Spleen (tissue), 11 donors: ENCODE measurements around the gene PPM1H. TPM values are rescaled to one million over a fixed set of nuclear protein-coding genes. Genes with fewer than 3 reads are reported as not detected.
A peak's percentile ranks its signal among the peaks of the same experiment; 100 is the strongest.

Experiments used
- DNase-seq: peaks from one replicate; pipeline ENCODE4 v3.0.0-alpha.2; 2020
- H3K27ac ChIP-seq, 8 donors: fragments of 200-600 bp; sonication (generic) in 7 of 8; 1 replicate in 4 of 8; 2 replicates in 4 of 8; pipeline versions ENCODE4 v1.5.0 to v1.8.0; 2016 to 2021; ENCODE audit warnings: inconsistent platforms in 4 of 8, mild to moderate bottlenecking in 4 of 8, moderate library complexity in 1 of 8
- H3K27me3 ChIP-seq, 7 donors: fragments of 200-600 bp; sonication (generic) in 6 of 7; replicated peaks in 1 of 7; 1 replicate in 4 of 7; 2 replicates in 3 of 7; pipeline versions ENCODE4 v1.5.0 to v1.8.0; 2016 to 2021; ENCODE audit warnings: inconsistent platforms in 3 of 7, mild to moderate bottlenecking in 1 of 7
- H3K36me3 ChIP-seq, 6 donors: fragments of 200-600 bp; sonication (generic) in 5 of 6; 1 replicate in 4 of 6; 2 replicates in 2 of 6; pipeline versions ENCODE4 v1.5.0 to v1.8.0; 2016 to 2021; ENCODE audit warnings: inconsistent platforms in 2 of 6
- H3K4me1 ChIP-seq, 6 donors: fragments of 200-600 bp; sonication (generic) in 5 of 6; 1 replicate in 3 of 6; 2 replicates in 3 of 6; pipeline versions ENCODE4 v1.5.0 to v1.8.0; 2016 to 2021; ENCODE audit warnings: inconsistent platforms in 3 of 6
- H3K4me3 ChIP-seq, 8 donors: fragments of 200-600 bp; sonication (generic) in 7 of 8; 1 replicate in 4 of 8; 2 replicates in 4 of 8; pipeline versions ENCODE4 v1.5.0 to v1.8.0; 2016 to 2021; ENCODE audit warnings: inconsistent platforms in 4 of 8, mild to moderate bottlenecking in 4 of 8, moderate library complexity in 2 of 8
- H3K9me3 ChIP-seq, 8 donors: fragments of 200-600 bp; sonication (generic) in 7 of 8; 1 replicate in 4 of 8; 2 replicates in 4 of 8; pipeline versions ENCODE4 v1.5.0 to v1.8.0; 2016 to 2021; ENCODE audit warnings: inconsistent platforms in 4 of 8
- POLR2A ChIP-seq, 3 donors: fragments of 450-650 bp; IDR thresholded peaks; one replicate each; pipeline ENCODE4 v1.5.1; 2017; ENCODE audit warnings: antibody characterized with exemption in 3 of 3, mild to moderate bottlenecking in 1 of 3
- POLR2AphosphoS5 ChIP-seq, 3 donors: sonication (generic); formaldehyde crosslinking; IDR thresholded peaks; one replicate each; pipeline ENCODE4 v1.5.1; 2017; ENCODE audit warnings: antibody characterized with exemption in 3 of 3
- whole genome bisulfite sequencing, 5 donors: extraction: QIAGEN DNeasy Blood & Tissue Kit in 3 of 5; methylation state at CpG; one replicate each; pipeline versions ENCODE4 v1.1.5 to v1.1.7; 2013 to 2018; 5-methylcytosine and 5-hydroxymethylcytosine counted together
- intact Hi-C: fragments of 100-400 bp; cut with DNase I; formaldehyde crosslinking; loops from one replicate; pipeline ENCODE4 v1.15.0; 2023; ENCODE audit warnings: low total_unique reads
- polyA plus RNA-seq, 3 donors: library from polyadenylated mRNA; stranded (reverse); fragments of 200-250 nt; gene quantifications; one replicate each; pipeline ENCODE4 v1.2.1, GENCODE V29; 2013
- total RNA-seq, 7 donors: library from RNA; depleted of rRNA in 3 of 7; stranded (reverse); fragments of >200 nt in 3 of 7; fragmentation: NEBNext Ultra II Directional in 4 of 7; extraction: Animal tissue kit (Norgen Biotek cat#: 25700) in 4 of 7; gene quantifications; one replicate each; pipeline versions ENCODE4 v1.1.0 to v1.2.1, GENCODE V29; 2016 to 2021
- TF ChIP-seq, protein P1 (sequence below), 11 experiments: fragments of 200-600 bp in 7 of 11; fragments of 450-650 bp in 4 of 11; sonication (generic) in 4 of 11; IDR thresholded peaks in 8 of 11; conservative IDR thresholded peaks in 3 of 11; 1 replicate in 7 of 11; 2 replicates in 4 of 11; pipeline versions ENCODE4 v1.4.0 to v1.8.0; 2016 to 2021; ENCODE audit warnings: antibody characterized with exemption in 11 of 11, inconsistent platforms in 4 of 11, mild to moderate bottlenecking in 1 of 11
- donor health status: healthy with polysubstance abuse.
- donor health status: DM: no; HTN: no; CAD: no; lungs with moderate emphysema.
- donor health status: DM: no; HTN: no; CAD: no.
- donor health status: Bipolar disorder and iron deficiency.
- donor health status: healthy.
- donor health status: DM: no; HTN: no; CAD: no.
- donor health status: DM: yes; HTN: yes; CAD: no.

The PPM1H gene
- total and polyA plus RNA-seq, 10 donors: 0.17 to 3.9 (median 1.9) TPM

DNA sequence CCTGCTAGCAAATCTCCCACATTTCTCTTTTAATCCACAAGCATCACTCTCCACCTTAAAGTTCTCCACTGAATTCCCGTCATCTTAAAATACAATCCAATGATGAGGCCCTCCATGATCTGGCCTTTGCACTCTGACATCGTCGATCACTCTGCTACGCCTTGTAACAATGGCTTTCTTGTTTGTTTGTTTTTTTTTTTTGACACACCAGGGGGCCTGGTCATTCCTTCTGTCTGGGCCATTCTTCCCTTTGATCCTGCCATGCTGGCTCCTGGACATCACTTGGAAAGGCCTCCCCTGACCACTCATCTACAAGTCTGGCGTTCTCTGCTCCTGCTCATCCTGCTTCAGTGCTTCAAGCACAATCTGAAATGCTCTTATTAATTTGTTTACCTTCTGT lies 233.5 kb downstream of the PPM1H start:
- no peak for TF ChIP-seq POLR2A (IDR thresholded peaks at IDR 0.05)
- no peak for TF ChIP-seq POLR2AphosphoS5 (IDR thresholded peaks at IDR 0.05)
- TF ChIP-seq, protein P1, sequence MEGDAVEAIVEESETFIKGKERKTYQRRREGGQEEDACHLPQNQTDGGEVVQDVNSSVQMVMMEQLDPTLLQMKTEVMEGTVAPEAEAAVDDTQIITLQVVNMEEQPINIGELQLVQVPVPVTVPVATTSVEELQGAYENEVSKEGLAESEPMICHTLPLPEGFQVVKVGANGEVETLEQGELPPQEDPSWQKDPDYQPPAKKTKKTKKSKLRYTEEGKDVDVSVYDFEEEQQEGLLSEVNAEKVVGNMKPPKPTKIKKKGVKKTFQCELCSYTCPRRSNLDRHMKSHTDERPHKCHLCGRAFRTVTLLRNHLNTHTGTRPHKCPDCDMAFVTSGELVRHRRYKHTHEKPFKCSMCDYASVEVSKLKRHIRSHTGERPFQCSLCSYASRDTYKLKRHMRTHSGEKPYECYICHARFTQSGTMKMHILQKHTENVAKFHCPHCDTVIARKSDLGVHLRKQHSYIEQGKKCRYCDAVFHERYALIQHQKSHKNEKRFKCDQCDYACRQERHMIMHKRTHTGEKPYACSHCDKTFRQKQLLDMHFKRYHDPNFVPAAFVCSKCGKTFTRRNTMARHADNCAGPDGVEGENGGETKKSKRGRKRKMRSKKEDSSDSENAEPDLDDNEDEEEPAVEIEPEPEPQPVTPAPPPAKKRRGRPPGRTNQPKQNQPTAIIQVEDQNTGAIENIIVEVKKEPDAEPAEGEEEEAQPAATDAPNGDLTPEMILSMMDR (IDR thresholded peaks at IDR 0.05 in 8 of 11, conservative IDR thresholded peaks at IDR 0.05 in 3 of 11): no peak
- Histone ChIP-seq H3K36me3 (no peaks in the 10 kb centered on the region), H3K9me3 (no peaks in the 10 kb centered on the region), H3K4me3 (no peak overlapping the region), H3K27ac (no peak overlapping the region), H3K4me1 (peaks cover 0 to 20% (median 11%) of the 10 kb centered on the region in 6 donors), H3K27me3 (no peaks in the 10 kb centered on the region)
- WGBS, 5 donors: 89 to 96% (median 94%) methylated on average over 5 of the region's 5 CpGs
- intact Hi-C loops: no loop called here
- DNase-seq: no peak

DNA sequence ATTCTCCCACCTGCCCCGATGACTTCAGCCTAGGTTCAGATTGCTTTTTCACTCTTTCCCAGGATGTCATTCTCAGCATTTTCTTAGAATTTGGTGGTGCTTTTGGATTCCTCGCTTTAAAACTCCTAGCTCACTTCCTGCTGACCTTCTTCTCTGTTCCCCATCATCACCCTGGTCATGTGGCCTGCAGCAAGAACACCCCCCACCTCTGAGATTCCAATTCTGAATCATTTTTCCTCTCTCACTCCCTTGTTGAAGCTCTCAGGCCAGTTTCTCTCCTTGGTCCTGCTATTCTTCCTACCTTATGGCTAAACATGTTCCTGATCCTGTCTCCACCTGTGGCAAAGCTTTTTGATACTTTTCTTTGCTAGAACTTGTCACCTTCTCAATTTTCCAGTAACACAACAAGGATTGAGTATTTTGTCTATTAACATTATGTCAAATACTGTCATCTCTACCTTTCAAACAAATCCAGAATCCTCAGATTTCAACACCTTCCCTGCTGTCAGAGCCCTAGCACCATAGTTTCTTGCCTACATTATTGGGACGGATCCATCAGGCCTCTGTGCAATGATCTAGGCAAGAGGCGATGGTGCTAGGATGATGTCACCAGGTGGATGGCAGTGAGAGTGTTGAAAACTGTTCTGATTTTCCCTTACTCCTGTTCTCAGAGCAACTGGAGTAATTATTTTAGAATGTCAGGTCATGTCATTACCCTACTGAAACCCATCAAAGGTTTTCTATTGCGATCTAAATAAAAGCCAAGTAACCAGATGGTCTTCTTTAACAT lies 234.7 kb downstream of the PPM1H start:
- no peak for DNase-seq
- TF ChIP-seq POLR2A (IDR thresholded peaks at IDR 0.05) (no peak), POLR2AphosphoS5 (IDR thresholded peaks at IDR 0.05) (no peak)
- TF ChIP-seq, protein P1 (IDR thresholded peaks at IDR 0.05 in 8 of 11, conservative IDR thresholded peaks at IDR 0.05 in 3 of 11): no peak
- intact Hi-C loops: no loop called here
- H3K27me3 ChIP-seq: no peaks in the 10 kb centered on the region
- WGBS, 5 donors: 87 to 92% (median 89%) methylated on average over 5 of the region's 5 CpGs
- no peak overlapping the region for H3K4me3 ChIP-seq
- H3K4me1 ChIP-seq: peaks cover 0 to 24% (median 11%) of the 10 kb centered on the region in 6 donors
- H3K27ac ChIP-seq: no peak overlapping the region
- no peaks in the 10 kb centered on the region for H3K9me3 ChIP-seq
- H3K36me3 ChIP-seq: no peaks in the 10 kb centered on the region

DNA sequence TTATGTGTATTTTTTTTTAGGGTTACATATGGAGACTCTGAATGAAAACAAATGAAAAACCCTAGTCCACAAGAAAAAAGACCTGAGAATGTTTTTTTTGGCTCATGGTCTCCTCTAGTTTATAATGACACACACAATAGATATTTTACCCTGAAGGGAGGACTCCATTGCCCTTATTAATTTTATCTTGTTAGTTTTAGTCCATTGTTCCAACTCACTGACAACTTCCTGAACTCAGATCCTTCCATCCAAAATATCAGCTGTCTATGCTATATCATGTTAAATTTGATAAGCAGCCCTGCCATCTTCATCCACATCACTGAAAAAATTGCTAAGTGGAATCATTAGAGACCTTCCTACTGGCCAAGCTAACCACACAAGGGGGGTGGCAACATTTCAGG lies 236.2 kb downstream of the PPM1H start:
- peaks cover 0 to 26% (median 11%) of the 10 kb centered on the region in 6 donors for H3K4me1 ChIP-seq
- TF ChIP-seq, protein P1 (IDR thresholded peaks at IDR 0.05 in 8 of 11, conservative IDR thresholded peaks at IDR 0.05 in 3 of 11): no peak
- DNase-seq: no peak
- peak overlapping the region in 2 of 8 donors; percentile 9 to 21 for H3K27ac ChIP-seq
- H3K27me3 ChIP-seq: no peaks in the 10 kb centered on the region
- no peaks in the 10 kb centered on the region for H3K36me3 ChIP-seq
- no peaks in the 10 kb centered on the region for H3K9me3 ChIP-seq
- intact Hi-C loops: no loop called here
- H3K4me3 ChIP-seq: no peak overlapping the region

DNA sequence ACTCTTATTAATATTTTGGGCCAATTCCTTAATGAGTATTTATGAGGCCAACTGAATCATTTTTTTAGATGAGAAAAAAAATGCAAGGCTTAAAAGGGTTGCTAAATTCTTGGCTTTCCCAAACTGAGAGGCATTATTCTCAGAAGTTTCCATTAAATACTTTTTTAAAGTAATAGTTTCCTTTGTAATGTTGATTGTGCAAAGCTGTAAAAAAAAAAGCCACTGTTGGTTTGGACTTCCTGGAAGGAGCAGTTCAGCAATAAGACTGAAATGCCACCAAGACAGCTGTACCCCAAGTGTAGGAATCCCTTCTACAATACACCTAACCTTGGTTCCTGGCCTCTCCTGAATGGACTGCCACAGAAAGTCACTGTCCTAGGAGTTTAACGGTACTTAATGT lies 237.1 kb downstream of the PPM1H start:
- peaks cover 0 to 18% (median 7%) of the 10 kb centered on the region in 6 donors for H3K4me1 ChIP-seq
- no peaks in the 10 kb centered on the region for H3K27me3 ChIP-seq
- intact Hi-C loops: no loop called here
- WGBS, 5 donors: 73 to 86% (median 81%) methylated on average over 1 of the region's 1 CpG
- no peaks in the 10 kb centered on the region for H3K36me3 ChIP-seq
- DNase-seq: no peak
- H3K4me3 ChIP-seq: no peak overlapping the region
- H3K9me3 ChIP-seq: no peaks in the 10 kb centered on the region
- H3K27ac ChIP-seq: peak overlapping the region in 6 of 8 donors; percentile 9 to 48 (median 31)
- TF ChIP-seq POLR2AphosphoS5 (IDR thresholded peaks at IDR 0.05): no peak
- TF ChIP-seq, protein P1 (IDR thresholded peaks at IDR 0.05 in 8 of 11, conservative IDR thresholded peaks at IDR 0.05 in 3 of 11): no peak
- no peak for TF ChIP-seq POLR2A (IDR thresholded peaks at IDR 0.05)
